Smooth muscle cell (in vitro differentiated cells): ENCODE results near the gene SAMD4A. TPM values are rescaled to one million over a fixed set of nuclear protein-coding genes. Genes with fewer than 3 reads are reported as not detected.

ENCODE experiments used
- DNase-seq: peaks from one replicate; lab custom pipeline; 2025; ENCODE audit not compliant: unreplicated experiment; lab: John Stamatoyannopoulos, UW
- H2AFZ ChIP-seq: fragments of 200-600 bp; sonication (generic); 2 replicates; pipeline ENCODE4 v1.6.0; 2016; ENCODE audit warnings: antibody characterized with exemption, low read depth, mild to moderate bottlenecking
- H3F3A ChIP-seq: fragments of 200-600 bp; sonication (generic); 2 replicates; pipeline ENCODE4 v1.6.0; 2017; ENCODE audit warnings: antibody characterized with exemption, low read depth
- H3K27ac ChIP-seq: fragments of 200-600 bp; sonication (generic); 2 replicates; pipeline ENCODE4 v1.5.1; 2016; ENCODE audit warnings: low read depth, mild to moderate bottlenecking
- H3K27me3 ChIP-seq: fragments of 200-600 bp; sonication (generic); 2 replicates; pipeline ENCODE4 v1.6.1; 2016; ENCODE audit warnings: low read depth, mild to moderate bottlenecking
- H3K36me3 ChIP-seq: fragments of 200-600 bp; sonication (generic); 2 replicates; pipeline ENCODE4 v1.5.1; 2016; ENCODE audit warnings: low read depth
- H3K4me1 ChIP-seq: fragments of 200-600 bp; sonication (generic); 2 replicates; pipeline ENCODE4 v1.5.1; 2016; ENCODE audit warnings: low read depth
- H3K4me2 ChIP-seq: fragments of 200-600 bp; sonication (generic); 2 replicates; pipeline ENCODE4 v1.6.0; 2016; ENCODE audit warnings: mild to moderate bottlenecking
- H3K4me3 ChIP-seq: fragments of 200-600 bp; sonication (generic); 2 replicates; pipeline ENCODE4 v1.5.1; 2016; ENCODE audit warnings: mild to moderate bottlenecking
- H3K79me2 ChIP-seq: fragments of 200-600 bp; sonication (generic); 2 replicates; pipeline ENCODE4 v1.6.0; 2016; ENCODE audit warnings: low read depth, mild to moderate bottlenecking
- H3K9ac ChIP-seq: fragments of 200-600 bp; sonication (generic); 2 replicates; pipeline ENCODE4 v1.6.0; 2016; ENCODE audit warnings: low read depth
- H3K9me3 ChIP-seq: fragments of 200-600 bp; sonication (generic); replicated peaks from 2 replicates; pipeline ENCODE4 v1.5.1; 2016; ENCODE audit warnings: low read depth
- H4K20me1 ChIP-seq: fragments of 200-600 bp; sonication (generic); 2 replicates; pipeline ENCODE4 v1.6.0; 2016; ENCODE audit warnings: low read depth
- CTCF ChIP-seq: fragments of 200-600 bp; sonication (generic); IDR thresholded peaks from 2 replicates; pipeline ENCODE4 v1.5.1; 2017; ENCODE audit warnings: borderline replicate concordance, mild to moderate bottlenecking, antibody characterized with exemption; ENCODE audit not compliant: insufficient read depth, poor library complexity, severe bottlenecking
- WGBS: methylation state at CpG from one replicate; pipeline ENCODE4 v1.1.7; 2016; ENCODE audit warnings: low lambda C conversion rate; 5-methylcytosine and 5-hydroxymethylcytosine counted together
- polyA plus RNA-seq: library from polyadenylated mRNA; unstranded; fragments of >200 nt; fragmentation: Nextera tagmentation; extraction: Ambion mirVana; gene quantifications from 2 replicates; pipeline ENCODE4 v1.2.1, GENCODE V29; 2016
- total RNA-seq: library from RNA; depleted of rRNA; stranded (reverse); fragments of >200 nt; gene quantifications from 2 replicates; pipeline ENCODE4 v1.2.3, GENCODE V29; 2014

The SAMD4A gene
- total and polyA plus RNA-seq, 2 experiments from 2014 or later = 9.2 to 36.7 TPM

- no peak overlapping the region for H2AFZ ChIP-seq
- peak overlapping the region; percentile 4 for H3K4me3 ChIP-seq
- peak overlapping the region; percentile 72 for H3K9ac ChIP-seq
- no peaks in the 10 kb centered on the region for H3K27me3 ChIP-seq
- no peaks in the 10 kb centered on the region for H3K36me3 ChIP-seq
- H3K4me1 ChIP-seq = peaks cover 35% of the 10 kb centered on the region
- H4K20me1 ChIP-seq = peaks cover 25% of the 10 kb centered on the region
- no peak for DNase-seq
- no peaks in the 10 kb centered on the region for H3K9me3 ChIP-seq
- peaks cover 58% of the 10 kb centered on the region for H3K79me2 ChIP-seq
- WGBS = 15% methylated on average over 11 of the region's 11 CpGs
- peak overlapping the region; percentile 95 for H3K27ac ChIP-seq
- TF ChIP-seq CTCF = no peak
- H3K4me2 ChIP-seq = peak overlapping the region; percentile 80
- peaks cover 8% of the 10 kb centered on the region for H3F3A ChIP-seq
Observed at GRCh38 chr14:54676812-54677708, 110.1 kb downstream of the SAMD4A start.

GRCh38 chr14:54680651-54681050, 113.7 kb downstream of the SAMD4A start:
- Histone ChIP-seq H4K20me1 (peaks cover 15% of the 10 kb centered on the region), H3K4me1 (peaks cover 37% of the 10 kb centered on the region), H3F3A (peaks cover 37% of the 10 kb centered on the region), H3K9ac (peak overlapping the region; percentile 29), H3K27me3 (no peaks in the 10 kb centered on the region), H3K4me3 (no peak overlapping the region), H3K4me2 (peak overlapping the region; percentile 27), H3K36me3 (no peaks in the 10 kb centered on the region), H2AFZ (no peak overlapping the region), H3K79me2 (peaks cover 48% of the 10 kb centered on the region), H3K27ac (peak overlapping the region; percentile 81), H3K9me3 (no peaks in the 10 kb centered on the region)
- WGBS = 68% methylated on average over 6 of the region's 6 CpGs
- no peak for TF ChIP-seq CTCF
- DNase-seq = no peak

- H3K27ac ChIP-seq = peak overlapping the region; percentile 81
Observed at GRCh38 chr14:54681811-54682261, 114.9 kb downstream of the SAMD4A start.

More at GRCh38 chr14:54681811-54682261, 114.9 kb downstream of the SAMD4A start:
- WGBS = 23% methylated on average over 4 of the region's 4 CpGs
- no peaks in the 10 kb centered on the region for H3K36me3 ChIP-seq
- peak overlapping the region; percentile 32 for H3K4me2 ChIP-seq
- H3K9me3 ChIP-seq = no peaks in the 10 kb centered on the region
- H3K9ac ChIP-seq = no peak overlapping the region
- no peak overlapping the region for H2AFZ ChIP-seq
- no peak overlapping the region for H3K4me3 ChIP-seq
- DNase-seq = no peak
- no peaks in the 10 kb centered on the region for H3K27me3 ChIP-seq
- H3K4me1 ChIP-seq = peaks cover 36% of the 10 kb centered on the region
- H4K20me1 ChIP-seq = peaks cover 15% of the 10 kb centered on the region
- H3F3A ChIP-seq = peaks cover 40% of the 10 kb centered on the region
- no peak for TF ChIP-seq CTCF
- peaks cover 41% of the 10 kb centered on the region for H3K79me2 ChIP-seq
